ENCODE measurements around the gene OOEP. TPM values are rescaled to one million over a fixed set of nuclear protein-coding genes. Genes with fewer than 3 reads are reported as not detected.
"Not testable (repeated sequence)": the region's sequence is repeated elsewhere in the genome, so short reads cannot be mapped to it uniquely, and the experiment has no call there.

The OOEP gene
- 0.18 TPM for total RNA-seq

- ATAC-seq, result no peak
- no peak for DNase-seq (ENCODE audit: low spot score)
Observed at GRCh38 chr6:73369563-73369962, at the start of gene OOEP. Gene OOEP (minus strand): TSS chr6:73369897. CDS start chr6:73369792, 105 bp downstream.

- no peak for ATAC-seq
Observed at GRCh38 chr6:73418081-73418741, 48.5 kb upstream of the OOEP start.

GRCh38 chr6:73413102-73413501, 43.4 kb upstream of the OOEP start:
- DNase-seq (ENCODE audit: low spot score) (no peak), ATAC-seq (no peak)

More at GRCh38 chr6:73418081-73418741, 48.5 kb upstream of the OOEP start:
- DNase-seq (ENCODE audit: low spot score), result no peak

GRCh38 chr6:73409395-73409794, 39.7 kb upstream of the OOEP start:
- DNase-seq (ENCODE audit: low spot score) (no peak), ATAC-seq (no peak)

- no peak for DNase-seq (ENCODE audit: low spot score)
- ATAC-seq, result no peak
Observed at GRCh38 chr6:73400656-73401055, 31.0 kb upstream of the OOEP start.

- ATAC-seq (no peak), DNase-seq (ENCODE audit: low spot score) (no peak)
Observed at GRCh38 chr6:73395875-73396274, 26.2 kb upstream of the OOEP start.

GRCh38 chr6:73394577-73395354, 25.1 kb upstream of the OOEP start, which contains the start of gene DDX43:
Gene DDX43 (plus strand): TSS chr6:73394828. CDS start chr6:73394906, 78 bp downstream.
- ATAC-seq (peak; percentile 69), DNase-seq (ENCODE audit: low spot score) (peak; percentile 48)

- DNase-seq (ENCODE audit: low spot score) (no peak), ATAC-seq (no peak)
Observed at GRCh38 chr6:73393278-73393677, 23.6 kb upstream of the OOEP start.

- ATAC-seq; DNase-seq (ENCODE audit: low spot score): not testable (repeated sequence)
Observed at GRCh38 chr6:73392188-73392587, 22.5 kb upstream of the OOEP start.

- ATAC-seq, result no peak
- DNase-seq (ENCODE audit: low spot score), result no peak
Observed at GRCh38 chr6:73391675-73392074, 22.0 kb upstream of the OOEP start.

GRCh38 chr6:73389854-73390253, 20.2 kb upstream of the OOEP start:
- ATAC-seq, result no peak
- DNase-seq (ENCODE audit: low spot score), result no peak

GRCh38 chr6:73388800-73389512, 19.3 kb upstream of the OOEP start:
- ATAC-seq (peak; percentile 81), DNase-seq (ENCODE audit: low spot score) (peak; percentile 48)

- DNase-seq (ENCODE audit: low spot score) (no peak), ATAC-seq (peak; percentile 10)
Observed at GRCh38 chr6:73388433-73388799, 18.7 kb upstream of the OOEP start.

- ATAC-seq, result no peak
- DNase-seq (ENCODE audit: low spot score), result no peak
Observed at GRCh38 chr6:73382462-73383113, 12.9 kb upstream of the OOEP start.

GRCh38 chr6:73381531-73381930, 11.8 kb upstream of the OOEP start:
- DNase-seq (ENCODE audit: low spot score); ATAC-seq: not testable (repeated sequence)

GRCh38 chr6:73377225-73377624, 7.5 kb upstream of the OOEP start:
- DNase-seq (ENCODE audit: low spot score) (no peak), ATAC-seq (no peak)

GRCh38 chr6:73375216-73375615, 5.5 kb upstream of the OOEP start:
- DNase-seq (ENCODE audit: low spot score) (no peak), ATAC-seq (peak; percentile 55)

- peak; percentile 55 for DNase-seq (ENCODE audit: low spot score)
- ATAC-seq, result peak; percentile 69
Observed at GRCh38 chr6:73372516-73372915, 2.8 kb upstream of the OOEP start.

GRCh38 chr6:73371984-73372383, 2.3 kb upstream of the OOEP start:
- no peak for ATAC-seq
- DNase-seq (ENCODE audit: low spot score), result no peak

- DNase-seq (ENCODE audit: low spot score), result no peak
- ATAC-seq, result no peak
Observed at GRCh38 chr6:73369157-73369556, 540 bp downstream of the OOEP start.

GRCh38 chr6:73368675-73369074, 1.0 kb downstream of the OOEP start:
- DNase-seq (ENCODE audit: low spot score) (no peak), ATAC-seq (no peak)

All from left lobe of liver (tissue), 2 donors.